ENCODE results near the gene ETF1. TPM values are rescaled to one million over a fixed set of nuclear protein-coding genes. Genes with fewer than 3 reads are reported as not detected.

The ETF1 gene
- total RNA-seq, 1 experiment from 2014 or later, result 179 TPM

GRCh38 chr5:138460032-138460693 lies 82.9 kb downstream of the ETF1 start:
- H3K9me3 ChIP-seq, result no peaks in the 10 kb centered on the region
- BruUV-seq (replicated peaks), result no TSS peak
- CTCF ChIA-PET, result no interaction called here
- H3K27me3 ChIP-seq (replicated peaks; ENCODE audit: control insufficient read depth, insufficient read depth, low read length), result no peaks in the 10 kb centered on the region
- Mint-ChIP-seq H3K9me3 (ENCODE audit: unreplicated experiment) (no peaks in the 10 kb centered on the region), H3K27ac (ENCODE audit: unreplicated experiment) (no peak overlapping the region), H3K36me3 (ENCODE audit: insufficient read depth, unreplicated experiment) (peaks cover 15% of the 10 kb centered on the region), H3K4me3 (ENCODE audit: unreplicated experiment) (no peak overlapping the region), H3K27me3 (ENCODE audit: insufficient read depth, unreplicated experiment) (no peaks in the 10 kb centered on the region), H3K4me1 (ENCODE audit: low read depth, unreplicated experiment) (no peaks in the 10 kb centered on the region)
- TF ChIP-seq CTCF (IDR thresholded peaks at IDR 0.05; ENCODE audit: insufficient read depth in 1 of 2, low read depth in 1 of 2, low read length in 1 of 2, severe bottlenecking in 1 of 2, unreplicated experiment in 1 of 2), result no peak
- no peaks in the 10 kb centered on the region for H3K36me3 ChIP-seq (ENCODE audit: control insufficient read depth, insufficient read depth, low read length)
- no peak for DNase-seq
- no peak overlapping the region for H3K4me3 ChIP-seq (ENCODE audit: low read depth, low read length)
- no peaks in the 10 kb centered on the region; the same call in 1 of the 2 replicates for H3K4me1 ChIP-seq
- intact Hi-C loops (cut with micrococcal nuclease; ENCODE audit: unreplicated experiment), result no loop called here
- POLR2A ChIA-PET, result interaction anchor here (0.5 to 1.3 kb wide), 4 partner anchors 9 to 1351 kb away, joined by 3 to 6 read pairs (median 4); no protein-coding TSS in a partner anchor

- Histone ChIP-seq H3K36me3 (ENCODE audit: control insufficient read depth, insufficient read depth, low read length) (no peaks in the 10 kb centered on the region), H3K27me3 (replicated peaks; ENCODE audit: control insufficient read depth, insufficient read depth, low read length) (no peaks in the 10 kb centered on the region), H3K9me3 (no peaks in the 10 kb centered on the region), H3K4me1 (no peaks in the 10 kb centered on the region; the same call in 1 of the 2 replicates), H3K4me3 (ENCODE audit: low read depth, low read length) (no peak overlapping the region)
- Mint-ChIP-seq H3K4me3 (ENCODE audit: unreplicated experiment) (no peak overlapping the region), H3K27me3 (ENCODE audit: insufficient read depth, unreplicated experiment) (no peaks in the 10 kb centered on the region), H3K9me3 (ENCODE audit: unreplicated experiment) (no peaks in the 10 kb centered on the region), H3K4me1 (ENCODE audit: low read depth, unreplicated experiment) (no peaks in the 10 kb centered on the region), H3K36me3 (ENCODE audit: insufficient read depth, unreplicated experiment) (peaks cover 8% of the 10 kb centered on the region), H3K27ac (ENCODE audit: unreplicated experiment) (no peak overlapping the region)
- intact Hi-C loops (cut with micrococcal nuclease; ENCODE audit: unreplicated experiment), result no loop called here
- TF ChIP-seq CTCF (IDR thresholded peaks at IDR 0.05; ENCODE audit: insufficient read depth in 1 of 2, low read depth in 1 of 2, low read length in 1 of 2, severe bottlenecking in 1 of 2, unreplicated experiment in 1 of 2), result no peak
- POLR2A ChIA-PET, result interaction anchor here (0.5 to 1.3 kb wide), 3 partner anchors 9 to 1350 kb away, joined by 3 to 4 read pairs (median 3); no protein-coding TSS in a partner anchor
- CTCF ChIA-PET, result no interaction called here
- no TSS peak for BruUV-seq (replicated peaks)
- no peak for DNase-seq
These were observed 83.6 kb downstream of the ETF1 start for GRCh38 chr5:138459311-138459933.

- Mint-ChIP-seq H3K27ac (ENCODE audit: unreplicated experiment) (no peak overlapping the region), H3K27me3 (ENCODE audit: insufficient read depth, unreplicated experiment) (no peaks in the 10 kb centered on the region), H3K9me3 (ENCODE audit: unreplicated experiment) (no peaks in the 10 kb centered on the region), H3K4me1 (ENCODE audit: low read depth, unreplicated experiment) (no peaks in the 10 kb centered on the region), H3K36me3 (ENCODE audit: insufficient read depth, unreplicated experiment) (peaks cover 5% of the 10 kb centered on the region), H3K4me3 (ENCODE audit: unreplicated experiment) (no peak overlapping the region)
- CTCF ChIA-PET, result no interaction called here
- BruUV-seq (replicated peaks), result no TSS peak
- H3K27me3 ChIP-seq (replicated peaks; ENCODE audit: control insufficient read depth, insufficient read depth, low read length), result no peaks in the 10 kb centered on the region
- intact Hi-C loops (cut with micrococcal nuclease; ENCODE audit: unreplicated experiment), result no loop called here
- POLR2A ChIA-PET, result interaction anchor here (1.3 kb wide), 1 partner anchor 8 kb away, joined by 3 read pairs; no protein-coding TSS in a partner anchor
- no peak for TF ChIP-seq CTCF (IDR thresholded peaks at IDR 0.05; ENCODE audit: insufficient read depth in 1 of 2, low read depth in 1 of 2, low read length in 1 of 2, severe bottlenecking in 1 of 2, unreplicated experiment in 1 of 2)
- no peak overlapping the region for H3K4me3 ChIP-seq (ENCODE audit: low read depth, low read length)
- no peaks in the 10 kb centered on the region; the same call in 1 of the 2 replicates for H3K4me1 ChIP-seq
- no peaks in the 10 kb centered on the region for H3K9me3 ChIP-seq
- DNase-seq, result no peak
- no peaks in the 10 kb centered on the region for H3K36me3 ChIP-seq (ENCODE audit: control insufficient read depth, insufficient read depth, low read length)
These were observed 84.2 kb downstream of the ETF1 start for GRCh38 chr5:138458856-138459255.

Data from Caco-2 (cell line).